Measurements from ENCODE around the gene NET1.

DNA sequence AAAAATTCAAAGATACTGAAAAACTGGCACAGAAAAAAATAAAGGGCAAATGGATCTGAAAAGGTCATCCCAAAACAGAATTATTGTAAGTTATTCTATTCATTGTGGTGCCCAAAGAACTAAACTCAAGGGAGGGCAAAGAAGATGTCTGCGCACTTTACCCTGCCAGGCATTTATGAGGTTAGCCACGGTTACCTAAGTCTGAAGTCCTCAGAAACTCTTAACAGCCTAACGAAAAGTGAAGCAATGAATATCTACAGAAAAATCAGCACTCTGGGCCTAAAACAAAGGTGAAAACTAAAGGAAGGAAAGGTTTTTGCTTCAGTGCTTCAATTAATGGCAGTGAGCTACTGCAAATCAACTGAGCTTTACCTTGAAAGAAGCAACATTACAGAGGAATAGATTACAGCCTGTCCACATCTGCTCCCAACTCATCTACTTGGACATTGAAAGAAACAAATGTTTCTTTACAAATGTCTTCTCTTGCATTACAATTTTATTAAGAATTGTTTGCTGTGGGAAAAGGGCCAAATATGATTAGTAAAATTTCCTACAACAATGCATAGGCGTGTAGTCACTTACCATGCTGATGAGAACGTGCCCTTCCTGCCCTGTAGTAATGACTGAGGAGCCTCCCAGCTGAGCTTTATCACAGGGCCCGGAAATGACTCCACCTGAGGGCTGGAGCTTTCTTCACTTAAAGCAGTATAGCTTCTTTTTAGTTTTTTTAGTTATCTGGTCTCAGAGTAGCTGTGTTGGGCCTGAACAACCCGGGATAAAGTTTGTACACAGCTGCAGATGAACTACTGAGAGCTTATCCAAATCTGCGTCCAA lies 7.9 kb upstream of the NET1 start, which contains the start of gene TUBAL3:
- TF ChIP-seq, protein P1, sequence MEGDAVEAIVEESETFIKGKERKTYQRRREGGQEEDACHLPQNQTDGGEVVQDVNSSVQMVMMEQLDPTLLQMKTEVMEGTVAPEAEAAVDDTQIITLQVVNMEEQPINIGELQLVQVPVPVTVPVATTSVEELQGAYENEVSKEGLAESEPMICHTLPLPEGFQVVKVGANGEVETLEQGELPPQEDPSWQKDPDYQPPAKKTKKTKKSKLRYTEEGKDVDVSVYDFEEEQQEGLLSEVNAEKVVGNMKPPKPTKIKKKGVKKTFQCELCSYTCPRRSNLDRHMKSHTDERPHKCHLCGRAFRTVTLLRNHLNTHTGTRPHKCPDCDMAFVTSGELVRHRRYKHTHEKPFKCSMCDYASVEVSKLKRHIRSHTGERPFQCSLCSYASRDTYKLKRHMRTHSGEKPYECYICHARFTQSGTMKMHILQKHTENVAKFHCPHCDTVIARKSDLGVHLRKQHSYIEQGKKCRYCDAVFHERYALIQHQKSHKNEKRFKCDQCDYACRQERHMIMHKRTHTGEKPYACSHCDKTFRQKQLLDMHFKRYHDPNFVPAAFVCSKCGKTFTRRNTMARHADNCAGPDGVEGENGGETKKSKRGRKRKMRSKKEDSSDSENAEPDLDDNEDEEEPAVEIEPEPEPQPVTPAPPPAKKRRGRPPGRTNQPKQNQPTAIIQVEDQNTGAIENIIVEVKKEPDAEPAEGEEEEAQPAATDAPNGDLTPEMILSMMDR (IDR thresholded peaks at IDR 0.05), result no peak
- TF ChIP-seq POLR2A (IDR thresholded peaks at IDR 0.05; ENCODE audit: low read depth), result no peak

All from esophagus muscularis mucosa (tissue), 3 donors.